GM23248 (cell line): Measurements from ENCODE around the gene DRD2. TPM values are rescaled to one million over a fixed set of nuclear protein-coding genes. Genes with fewer than 3 reads are reported as not detected.

Experiments
- DNase-seq: peaks from one replicate; pipeline ENCODE4 v3.0.0-alpha.2; 2015
- H2AFZ ChIP-seq: fragments of 200-600 bp; sonication (generic); 2 replicates; pipeline ENCODE4 v1.6.1; 2016; ENCODE audit warnings: antibody characterized with exemption
- H3F3A ChIP-seq: fragments of 200-600 bp; sonication (generic); 2 replicates; pipeline ENCODE4 v1.6.1; 2016; ENCODE audit warnings: mild to moderate bottlenecking, antibody characterized with exemption, mixed run types; ENCODE audit not compliant: insufficient read depth
- H3K27ac ChIP-seq: fragments of 200-600 bp; sonication (generic); 2 replicates; pipeline ENCODE4 v1.5.1; 2016; ENCODE audit warnings: mild to moderate bottlenecking
- H3K27me3 ChIP-seq: fragments of 200-600 bp; sonication (generic); replicated peaks from 2 replicates; pipeline ENCODE4 v1.6.1; 2016; ENCODE audit warnings: mild to moderate bottlenecking; ENCODE audit not compliant: insufficient read depth
- H3K36me3 ChIP-seq: fragments of 200-600 bp; sonication (generic); 2 replicates; pipeline ENCODE4 v1.6.1; 2016; ENCODE audit warnings: low read depth, mild to moderate bottlenecking
- H3K4me1 ChIP-seq: fragments of 200-600 bp; sonication (generic); 2 replicates; pipeline ENCODE4 v1.6.1; 2016; ENCODE audit warnings: mild to moderate bottlenecking; ENCODE audit not compliant: insufficient read depth
- H3K4me2 ChIP-seq: fragments of 200-600 bp; sonication (generic); one replicate; pipeline ENCODE4 v1.6.1; 2016; ENCODE audit warnings: mild to moderate bottlenecking; ENCODE audit not compliant: unreplicated experiment
- H3K4me3 ChIP-seq: fragments of 200-600 bp; sonication (generic); 2 replicates; pipeline ENCODE4 v1.5.1; 2016; ENCODE audit warnings: mild to moderate bottlenecking
- H3K79me2 ChIP-seq: fragments of 200-600 bp; sonication (generic); 2 replicates; pipeline ENCODE4 v1.6.1; 2016; ENCODE audit warnings: mild to moderate bottlenecking; ENCODE audit not compliant: insufficient read depth
- H3K9ac ChIP-seq: fragments of 200-600 bp; sonication (generic); 2 replicates; pipeline ENCODE4 v1.6.1; 2016; ENCODE audit warnings: mild to moderate bottlenecking
- H3K9me2 ChIP-seq: fragments of 200-600 bp; sonication (generic); 2 replicates; pipeline ENCODE4 v1.6.1; 2016; ENCODE audit warnings: mixed run types, mild to moderate bottlenecking, moderate library complexity; ENCODE audit not compliant: insufficient read depth
- H3K9me3 ChIP-seq: fragments of 200-600 bp; sonication (generic); one replicate; pipeline ENCODE4 v1.6.1; 2017; ENCODE audit warnings: low read depth
- H4K20me1 ChIP-seq: fragments of 200-600 bp; sonication (generic); 2 replicates; pipeline ENCODE4 v1.6.0; 2016; ENCODE audit not compliant: insufficient read depth
- EZH2 ChIP-seq: fragments of 200-600 bp; sonication (generic); IDR thresholded peaks from 2 replicates; pipeline ENCODE4 v1.6.1; 2018; ENCODE audit warnings: antibody characterized with exemption, mild to moderate bottlenecking; ENCODE audit not compliant: insufficient read depth, poor library complexity, severe bottlenecking
- EZH2phosphoT487 ChIP-seq: fragments of 200-600 bp; sonication (generic); IDR thresholded peaks from 2 replicates; pipeline ENCODE4 v1.6.1; 2018; ENCODE audit warnings: antibody characterized with exemption, moderate library complexity, mild to moderate bottlenecking, low read depth; ENCODE audit not compliant: insufficient read depth
- WGBS, 2 experiments: methylation state at CpG; one replicate each; pipeline ENCODE4 v1.1.6; 2015 to 2017; ENCODE audit warnings: low lambda C conversion rate in 2 of 2, low coverage in 1 of 2; ENCODE audit errors: missing lambda C conversion rate in 2 of 2; 5-methylcytosine and 5-hydroxymethylcytosine counted together
- in situ Hi-C: fragments of 300-500 bp; cut with MboI; formaldehyde crosslinking; loops from 2 replicates; pipeline ENCODE4 v1.15.0; 2020
- polyA plus RNA-seq: library from polyadenylated mRNA; unstranded; fragments of >200 nt; fragmentation: Nextera tagmentation; extraction: Ambion mirVana; gene quantifications from 2 replicates; pipeline ENCODE4 v1.2.1, GENCODE V29; 2016
- total RNA-seq: library from RNA; depleted of rRNA; stranded (reverse); fragments of >200 nt; shearing (Covaris generic); gene quantifications from 2 replicates; pipeline ENCODE4 v1.2.3, GENCODE V29; 2014

DRD2 gene
- total and polyA plus RNA-seq, 2 experiments from 2014 or later: not detected

DNA sequence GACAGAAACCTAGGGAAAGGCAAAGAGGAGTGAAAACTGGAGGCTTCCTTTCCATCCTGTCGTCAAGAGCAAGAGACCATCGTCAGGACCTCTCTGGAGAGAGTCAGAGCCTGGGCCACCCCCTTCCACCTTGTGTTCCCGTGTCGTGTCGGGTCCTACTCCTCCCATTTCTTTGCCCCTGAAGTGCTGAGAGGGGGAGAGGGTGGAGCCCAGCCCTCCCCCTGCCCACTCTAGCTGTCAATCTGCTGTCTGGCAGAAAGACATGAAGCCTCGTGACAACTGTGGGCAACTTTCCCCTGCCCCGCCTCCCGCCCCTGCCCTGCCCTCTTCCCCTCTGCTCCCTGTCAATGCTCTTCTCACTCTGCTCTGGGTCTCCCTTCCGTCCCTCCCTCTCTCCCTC lies 67.0 kb downstream of the DRD2 start:
- no peak overlapping the region for H3K9ac ChIP-seq
- H2AFZ ChIP-seq: no peak overlapping the region
- H3K79me2 ChIP-seq: no peaks in the 10 kb centered on the region
- DNase-seq: no peak
- no peak for TF ChIP-seq EZH2
- no peak for TF ChIP-seq EZH2phosphoT487
- in situ Hi-C loops: no loop called here
- no peaks in the 10 kb centered on the region for H3K9me2 ChIP-seq
- 17 to 28% methylated on average over 5 to 9 of the region's 9 CpGs for WGBS, 2 experiments
- no peaks in the 10 kb centered on the region for H3K9me3 ChIP-seq
- no peak overlapping the region for H3K4me3 ChIP-seq
- H3K36me3 ChIP-seq: no peaks in the 10 kb centered on the region
- peaks cover 7% of the 10 kb centered on the region for H3K27me3 ChIP-seq
- H3K27ac ChIP-seq: no peak overlapping the region
- H3K4me2 ChIP-seq: no peak overlapping the region
- H4K20me1 ChIP-seq: no peaks in the 10 kb centered on the region
- no peaks in the 10 kb centered on the region for H3F3A ChIP-seq
- H3K4me1 ChIP-seq: no peaks in the 10 kb centered on the region

DNA sequence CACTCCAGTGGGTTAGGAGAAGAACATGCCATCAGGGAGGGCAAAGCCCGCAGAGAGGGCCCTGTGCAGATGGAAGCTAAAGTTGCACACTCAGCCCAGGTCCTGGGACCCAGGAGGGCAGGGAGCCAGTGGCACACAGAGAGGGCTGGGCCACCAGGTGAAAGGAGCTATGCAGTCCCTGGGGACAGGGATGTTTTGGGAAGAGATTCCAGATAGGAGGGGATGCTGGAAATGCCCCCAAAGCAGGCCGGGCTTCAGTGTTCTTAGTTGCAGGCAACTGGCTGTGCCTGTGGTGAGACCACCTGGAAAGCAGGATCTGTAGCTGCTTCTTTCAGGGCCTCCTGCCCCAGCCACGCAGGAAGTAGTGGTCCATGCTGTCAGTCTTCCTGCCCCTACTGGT lies 68.0 kb downstream of the DRD2 start:
- Histone ChIP-seq H3F3A (no peaks in the 10 kb centered on the region), H3K36me3 (no peaks in the 10 kb centered on the region), H3K9me2 (no peaks in the 10 kb centered on the region), H3K4me1 (no peaks in the 10 kb centered on the region), H3K9ac (no peak overlapping the region), H3K27ac (no peak overlapping the region), H3K9me3 (no peaks in the 10 kb centered on the region), H3K4me3 (no peak overlapping the region), H4K20me1 (no peaks in the 10 kb centered on the region), H3K4me2 (no peak overlapping the region), H2AFZ (no peak overlapping the region), H3K27me3 (peaks cover 17% of the 10 kb centered on the region), H3K79me2 (no peaks in the 10 kb centered on the region)
- in situ Hi-C loops: no loop called here
- WGBS, 2 experiments: 44 to 49% methylated on average over 3 of the region's 3 CpGs
- TF ChIP-seq EZH2 (no peak), EZH2phosphoT487 (no peak)
- DNase-seq: no peak

DNA sequence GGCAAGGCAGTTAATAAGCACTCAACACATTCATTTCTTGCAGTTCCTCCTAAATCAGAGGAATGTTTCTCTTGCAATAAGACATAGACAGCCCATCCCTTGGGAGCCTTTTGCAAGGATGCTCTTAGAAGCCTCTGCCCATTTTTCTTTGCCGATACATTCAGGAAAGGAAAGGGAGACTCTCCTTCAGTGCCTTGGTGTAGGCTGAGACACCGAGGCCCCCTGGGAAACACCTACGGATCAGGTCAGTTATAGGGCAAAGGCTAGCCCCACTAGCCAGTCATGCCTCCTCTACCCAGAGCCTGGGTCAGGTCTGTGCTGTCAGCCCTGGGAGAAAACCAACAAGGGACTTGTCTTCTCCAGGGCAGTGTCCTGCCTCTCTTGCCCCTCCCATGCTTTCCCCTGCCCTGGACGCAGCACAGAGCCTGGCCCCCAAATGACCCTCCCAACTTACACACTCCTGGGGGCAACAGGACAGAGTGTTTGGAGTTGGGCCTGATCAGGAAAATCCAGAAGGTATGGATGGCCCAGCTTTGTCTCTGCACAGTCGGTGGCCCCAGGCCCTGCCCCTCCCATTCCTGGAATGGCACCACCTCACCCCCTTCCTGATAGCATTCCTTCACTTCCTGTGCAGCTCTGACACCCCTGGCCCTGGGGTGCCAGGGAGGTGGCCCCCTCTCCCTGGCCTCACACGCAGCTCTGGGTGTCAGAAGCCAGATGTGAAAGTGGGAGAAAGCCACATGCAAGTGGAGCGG lies 69.3 kb downstream of the DRD2 start:
- WGBS, 2 experiments: 40 to 48% methylated on average over 7 of the region's 7 CpGs
- Histone ChIP-seq H3K79me2 (no peaks in the 10 kb centered on the region), H2AFZ (no peak overlapping the region), H3K4me1 (no peaks in the 10 kb centered on the region), H3K27me3 (peaks cover 17% of the 10 kb centered on the region), H3K4me2 (no peak overlapping the region), H4K20me1 (no peaks in the 10 kb centered on the region), H3K9me3 (no peaks in the 10 kb centered on the region), H3F3A (no peaks in the 10 kb centered on the region), H3K4me3 (no peak overlapping the region), H3K27ac (no peak overlapping the region), H3K9ac (no peak overlapping the region), H3K9me2 (no peaks in the 10 kb centered on the region), H3K36me3 (no peaks in the 10 kb centered on the region)
- DNase-seq: no peak
- in situ Hi-C loops: no loop called here
- TF ChIP-seq EZH2phosphoT487: no peak
- TF ChIP-seq EZH2: no peak

DNA sequence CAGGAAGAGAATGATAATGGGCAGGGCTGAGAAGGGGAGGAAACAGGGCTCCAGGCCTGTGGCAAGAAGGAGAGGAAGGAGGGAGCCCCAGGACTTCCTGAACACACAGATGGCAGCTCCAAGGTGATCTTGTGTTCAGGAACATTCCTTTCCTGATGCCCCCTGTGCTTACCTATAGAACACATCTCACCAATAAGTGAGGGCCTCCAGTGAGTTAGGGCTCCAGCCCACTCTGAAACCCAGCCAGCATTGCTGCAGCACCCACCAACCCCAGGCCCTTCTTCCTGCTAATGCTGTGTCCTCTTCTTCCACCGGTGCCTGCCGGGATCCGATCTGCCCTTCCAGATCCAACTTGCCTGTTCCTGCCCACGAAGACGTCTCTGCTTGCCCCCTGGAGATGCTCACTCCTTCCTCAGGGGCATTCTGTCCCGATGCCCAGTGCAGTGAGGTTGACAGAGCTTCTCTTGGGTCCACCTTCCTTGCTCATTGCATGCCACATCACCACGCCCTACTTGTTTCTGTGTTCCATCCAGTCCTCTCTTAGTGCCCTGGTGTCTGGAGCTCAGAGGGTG lies 70.3 kb downstream of the DRD2 start:
- Histone ChIP-seq H4K20me1 (no peaks in the 10 kb centered on the region), H3K9me3 (no peaks in the 10 kb centered on the region), H3K36me3 (no peaks in the 10 kb centered on the region), H3K79me2 (no peaks in the 10 kb centered on the region), H3K27ac (no peak overlapping the region), H3K4me2 (no peak overlapping the region), H2AFZ (no peak overlapping the region), H3K27me3 (peaks cover 17% of the 10 kb centered on the region), H3K4me3 (no peak overlapping the region), H3K9me2 (no peaks in the 10 kb centered on the region), H3K4me1 (no peaks in the 10 kb centered on the region), H3F3A (no peaks in the 10 kb centered on the region), H3K9ac (no peak overlapping the region)
- 61 to 69% methylated on average over 7 of the region's 7 CpGs for WGBS, 2 experiments
- no peak for TF ChIP-seq EZH2phosphoT487
- TF ChIP-seq EZH2: no peak
- no peak for DNase-seq
- in situ Hi-C loops: no loop called here
